GM18909 (cell line): Measurements from ENCODE around the gene ARCN1.

Experiments
- ATAC-seq: cut with Tn5 transposase; IDR thresholded peaks from one replicate; pipeline ENCODE4 v1.9.1; 2021; ENCODE audit warnings: mild to moderate bottlenecking; ENCODE audit not compliant: unreplicated experiment, poor library complexity

The ARCN1 gene

DNA sequence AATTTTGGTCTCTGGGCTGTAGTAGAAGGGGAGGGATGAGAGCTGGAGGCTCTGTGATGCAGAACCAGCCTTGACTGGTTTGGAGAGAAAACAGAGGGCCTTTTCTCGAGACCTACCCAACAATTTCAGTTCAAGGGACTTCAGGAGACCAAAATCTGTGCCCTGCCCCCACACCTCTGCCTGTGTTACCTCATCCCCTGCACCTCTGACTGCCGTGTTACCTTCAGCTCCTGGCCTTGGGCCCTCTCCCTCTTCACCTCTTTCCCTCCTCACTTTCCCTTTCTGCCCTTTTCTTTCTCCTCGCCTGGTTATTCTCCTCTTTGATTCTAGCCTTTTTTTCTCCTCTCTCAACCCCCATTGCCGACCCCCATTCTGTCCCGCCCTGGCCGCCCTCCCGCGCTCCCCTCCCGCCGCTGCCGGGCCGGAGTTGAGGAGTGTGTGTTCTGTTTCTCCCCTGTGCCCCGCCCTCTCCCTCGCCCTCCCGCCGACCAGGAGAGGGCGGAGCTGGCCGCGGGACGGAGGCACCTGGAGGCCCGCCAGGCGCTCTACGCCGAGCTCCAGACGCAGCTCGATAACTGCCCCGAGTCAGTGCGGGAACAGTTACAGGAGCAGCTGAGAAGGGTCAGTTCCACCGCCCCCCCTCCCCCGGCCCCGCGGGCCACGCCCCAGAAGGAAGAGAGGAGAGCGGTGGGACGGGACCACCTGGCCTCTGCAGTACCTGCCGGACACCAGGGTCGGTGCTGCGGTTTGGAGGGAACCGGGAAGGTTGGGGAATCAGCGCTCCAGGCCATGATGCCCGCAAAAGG is 62.4 kb downstream of the ARCN1 start:
- no peak for ATAC-seq

DNA sequence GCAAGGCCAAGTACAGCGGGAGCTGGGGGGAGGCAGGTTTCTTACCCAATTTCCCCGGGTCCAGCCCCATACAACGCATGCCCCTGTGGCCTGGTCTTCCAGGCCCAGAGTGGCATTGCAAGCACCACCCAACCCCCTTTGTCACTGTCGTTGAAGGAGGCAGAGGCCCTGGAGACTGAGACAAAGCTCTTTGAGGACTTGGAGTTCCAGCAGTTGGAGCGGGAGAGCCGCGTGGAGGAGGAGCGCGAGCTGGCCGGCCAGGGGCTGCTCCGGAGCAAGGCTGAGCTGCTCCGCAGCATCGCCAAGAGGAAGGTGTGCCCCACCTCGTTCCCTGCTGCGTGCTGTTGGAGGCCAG is 63.0 kb downstream of the ARCN1 start:
- ATAC-seq = no peak

DNA sequence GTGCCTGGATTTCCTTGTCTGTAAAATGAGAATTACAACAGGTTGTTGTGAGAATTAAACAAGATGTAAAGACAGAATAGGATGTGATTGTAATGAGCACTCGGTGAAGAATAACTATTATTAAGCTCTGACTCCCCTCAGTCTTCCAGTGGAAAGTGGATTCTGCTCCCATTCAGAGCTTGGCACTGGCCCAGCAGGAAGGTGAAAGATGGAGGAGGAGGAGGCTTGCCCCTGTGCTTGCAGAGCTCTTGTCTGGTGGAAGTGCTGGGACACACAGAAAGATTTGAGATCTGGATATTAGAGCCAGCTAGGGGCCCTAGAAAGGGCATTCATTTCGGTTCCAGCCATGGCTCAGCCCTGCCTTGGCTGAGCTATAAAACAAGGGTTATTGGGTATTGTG is 63.4 kb downstream of the ARCN1 start:
- no peak for ATAC-seq

DNA sequence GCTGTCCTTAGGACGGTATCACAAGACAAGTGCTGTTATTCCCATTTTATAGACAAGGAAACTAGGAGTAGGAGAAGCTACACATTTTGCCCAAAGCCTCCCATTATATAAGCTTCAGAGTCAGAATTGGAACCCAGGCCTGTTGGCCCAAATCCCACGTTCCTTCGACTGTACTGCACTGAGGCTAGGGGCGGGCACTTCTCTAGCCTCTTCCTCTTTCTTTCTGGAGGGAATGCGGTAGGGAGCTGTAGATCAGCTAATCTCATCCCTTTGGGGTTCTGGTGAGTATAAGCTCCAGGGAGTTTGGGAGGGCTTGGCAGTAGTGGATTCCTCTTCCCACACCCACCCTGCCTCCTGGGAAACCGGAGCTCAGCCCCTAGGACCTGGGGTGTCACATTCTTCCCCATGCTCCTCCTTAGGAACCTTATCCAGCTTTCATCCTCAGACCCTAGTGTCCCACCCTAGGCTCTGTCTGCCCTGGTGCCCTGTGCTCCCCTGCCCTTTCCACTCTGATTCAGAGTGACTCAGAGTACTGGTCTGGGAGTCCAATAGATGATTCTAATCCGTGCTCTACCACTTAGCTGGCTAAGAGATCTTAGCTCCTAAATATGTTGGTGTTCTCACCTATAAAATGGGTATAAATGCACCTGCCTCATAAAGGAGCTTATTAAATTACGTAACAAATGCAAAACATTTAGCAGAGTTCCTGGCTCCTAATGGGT is 64.5 kb downstream of the ARCN1 start:
- no peak for ATAC-seq

DNA sequence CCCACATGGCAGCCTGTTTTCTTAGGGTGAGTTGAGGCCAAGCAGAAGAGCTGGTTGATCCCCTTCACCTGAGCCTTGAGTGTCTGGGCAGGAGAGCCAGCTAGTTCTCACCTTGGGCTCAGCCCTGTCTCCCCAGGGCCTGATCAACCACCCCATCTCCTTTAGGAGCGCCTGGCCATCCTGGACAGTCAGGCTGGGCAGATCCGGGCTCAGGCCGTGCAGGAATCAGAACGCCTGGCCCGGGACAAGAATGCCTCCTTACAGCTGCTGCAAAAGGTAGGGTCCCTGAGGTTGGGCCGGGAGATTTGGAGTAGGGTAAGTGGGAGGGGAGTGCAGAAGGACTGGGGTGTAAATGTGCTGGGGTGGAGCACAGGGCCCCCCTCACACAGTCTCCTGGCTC is 66.5 kb downstream of the ARCN1 start:
- ATAC-seq = no peak

DNA sequence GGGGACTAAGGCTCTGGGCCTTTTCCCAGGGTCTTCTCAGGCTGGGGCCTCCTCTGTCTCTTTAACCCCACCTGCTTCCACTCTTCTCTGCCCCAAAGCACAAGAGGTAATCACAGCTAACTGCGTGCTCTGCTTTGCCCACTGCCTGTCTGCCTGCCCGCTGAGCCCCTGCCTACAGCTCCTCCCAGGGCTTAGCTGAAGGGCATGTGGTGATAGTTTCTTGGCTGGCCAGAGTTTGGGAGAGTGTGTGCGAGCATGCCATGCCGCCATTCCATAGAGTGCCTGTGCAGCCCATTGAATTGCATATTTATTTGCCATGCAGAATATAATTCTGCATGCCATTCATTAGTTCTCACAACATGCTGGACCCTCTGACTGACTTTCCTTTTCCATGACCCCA is 67.7 kb downstream of the ARCN1 start:
- no peak for ATAC-seq

DNA sequence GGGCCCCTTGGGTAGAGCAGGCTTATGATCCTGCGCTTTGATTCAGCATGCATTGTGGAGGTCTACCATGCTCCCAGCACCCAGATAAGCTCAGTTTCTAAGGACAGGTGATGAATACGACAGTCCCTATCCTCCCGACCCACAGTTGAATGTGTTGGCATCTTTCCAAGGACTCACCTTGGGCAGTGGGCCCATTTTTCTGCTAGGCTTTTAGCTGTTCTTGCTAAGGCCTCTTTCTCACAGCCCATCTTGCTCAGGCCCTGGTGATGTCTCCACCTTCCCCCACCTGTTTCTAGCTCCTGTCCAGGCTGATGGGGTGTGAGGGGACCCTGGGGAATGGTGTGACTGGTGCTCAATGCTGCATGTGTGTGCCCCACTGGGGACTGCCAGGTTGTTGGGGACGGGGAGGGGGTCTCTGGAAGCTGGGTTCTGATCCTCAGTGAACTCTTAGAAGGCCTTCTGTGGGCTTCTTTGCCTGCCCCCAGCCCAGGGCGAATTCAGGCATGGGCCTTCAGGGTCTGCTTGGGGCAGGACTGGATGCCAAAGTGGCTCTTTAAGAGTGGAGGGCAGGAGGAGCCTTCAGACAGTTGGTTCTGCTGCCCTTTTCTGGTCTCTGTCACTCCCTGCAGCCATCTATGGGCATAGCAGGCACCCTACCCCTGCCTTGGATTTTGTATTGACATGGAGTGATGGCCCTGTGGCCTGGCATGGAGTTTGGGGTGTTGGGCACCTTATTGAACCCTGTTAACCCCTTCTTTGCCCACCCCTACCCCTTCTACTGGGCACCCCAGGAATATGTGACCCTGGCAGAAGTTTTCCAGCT is 68.3 kb downstream of the ARCN1 start:
- no peak for ATAC-seq

DNA sequence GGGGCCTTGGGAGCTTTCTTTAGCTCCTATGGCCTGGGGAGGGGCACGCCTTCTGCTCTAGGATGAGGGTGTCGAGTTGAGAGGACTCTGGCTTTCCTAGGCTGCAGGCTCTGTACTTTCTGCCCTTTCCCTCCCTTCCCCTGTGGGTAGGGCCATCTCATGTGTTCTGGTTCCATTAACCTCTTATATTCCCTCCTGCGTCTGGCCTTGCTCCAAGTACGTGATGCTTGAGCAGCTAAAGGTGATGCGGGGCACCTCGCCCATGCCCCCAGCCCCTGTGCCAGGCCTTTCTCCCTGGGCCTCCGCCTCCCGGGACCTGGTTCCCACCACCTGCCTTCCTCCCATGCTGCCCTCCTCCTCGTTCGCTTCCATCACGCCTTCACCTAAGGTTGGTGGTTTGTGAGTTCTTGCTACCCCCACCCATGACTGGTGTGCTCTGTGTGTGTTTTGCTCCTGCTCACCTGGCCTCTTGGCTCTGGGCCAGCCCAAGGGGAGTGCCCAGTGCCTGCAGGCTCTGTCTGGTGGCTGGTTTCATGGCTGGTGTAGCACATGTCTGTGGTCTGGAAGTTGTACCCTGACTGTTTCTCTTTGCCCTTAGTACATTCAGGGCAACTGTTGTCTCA is 69.3 kb downstream of the ARCN1 start:
- no peak for ATAC-seq

DNA sequence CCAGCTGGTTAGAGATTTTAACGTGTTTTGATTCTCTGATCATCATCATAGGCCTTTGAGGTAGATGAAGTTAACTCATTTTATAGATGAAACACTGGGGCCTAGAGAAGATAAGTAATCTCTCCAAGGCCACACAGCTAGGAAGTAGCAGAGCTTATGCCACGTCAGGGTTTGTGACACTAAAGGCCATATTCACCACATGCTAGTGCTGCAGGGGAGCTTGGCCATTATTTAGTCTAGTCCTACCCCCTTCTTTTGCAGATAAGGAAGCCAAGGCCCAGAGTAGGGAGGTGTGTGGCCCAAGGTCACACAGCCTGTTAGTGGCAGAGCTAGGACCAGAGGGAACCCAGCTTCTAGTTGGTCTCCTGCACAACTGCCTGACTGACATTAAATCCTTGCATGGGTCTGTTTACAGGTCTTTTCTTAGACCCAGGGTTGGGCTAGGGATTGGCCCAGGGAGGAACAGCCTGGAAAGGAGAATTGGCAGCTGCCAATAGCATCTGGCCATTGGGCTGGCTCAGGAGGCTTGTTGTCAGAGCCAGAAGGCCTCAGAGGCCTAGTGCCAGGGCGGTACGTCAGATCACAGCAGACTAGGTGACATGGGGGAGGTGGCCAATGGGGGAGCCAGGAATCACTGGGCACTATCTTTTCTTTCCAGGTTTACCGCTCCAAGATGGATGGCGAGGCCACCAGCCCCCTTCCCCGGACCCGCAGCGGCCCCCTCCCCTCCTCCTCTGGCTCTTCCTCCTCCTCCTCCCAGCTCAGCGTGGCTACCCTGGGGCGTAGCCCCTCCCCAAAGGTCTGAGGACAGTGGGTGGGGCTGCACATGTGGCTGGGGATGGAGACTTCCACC is 71.2 kb downstream of the ARCN1 start:
- no peak for ATAC-seq

DNA sequence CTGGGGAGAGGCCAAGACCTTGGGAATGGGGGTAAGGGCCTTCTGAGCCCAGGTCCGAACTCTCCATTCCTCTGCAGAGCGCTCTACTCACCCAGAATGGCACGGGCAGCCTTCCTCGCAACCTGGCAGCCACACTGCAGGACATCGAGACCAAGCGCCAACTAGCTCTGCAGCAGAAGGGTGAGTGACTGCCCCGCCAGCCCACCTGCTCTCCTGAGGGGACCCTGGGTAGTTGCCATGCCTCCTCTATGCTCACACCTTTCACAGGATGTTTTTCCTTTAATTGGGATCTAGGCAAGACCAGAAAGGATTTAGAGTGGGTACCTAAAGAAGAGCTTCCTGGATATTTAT is 71.8 kb downstream of the ARCN1 start:
- no peak for ATAC-seq

DNA sequence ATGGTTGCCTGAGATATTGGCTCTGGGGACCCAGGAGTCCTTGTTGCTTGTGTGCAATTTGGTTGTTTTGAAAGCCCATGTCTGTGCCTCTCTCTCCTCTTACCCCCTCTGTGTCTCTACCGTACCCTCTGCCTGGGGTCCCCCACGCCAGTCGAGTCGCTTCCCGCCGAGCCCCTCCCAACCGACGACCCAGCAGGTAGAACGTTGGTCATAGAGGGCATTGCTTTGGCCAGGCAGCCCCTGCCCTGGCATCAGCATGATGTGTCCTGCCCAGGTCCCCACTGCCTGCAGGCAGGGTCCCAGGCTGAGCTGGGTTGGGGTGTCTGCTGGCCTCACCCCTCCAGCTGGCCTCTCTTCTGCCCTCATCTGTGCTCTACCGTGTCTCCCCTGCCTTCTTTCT is 72.3 kb downstream of the ARCN1 start:
- ATAC-seq = no peak

DNA sequence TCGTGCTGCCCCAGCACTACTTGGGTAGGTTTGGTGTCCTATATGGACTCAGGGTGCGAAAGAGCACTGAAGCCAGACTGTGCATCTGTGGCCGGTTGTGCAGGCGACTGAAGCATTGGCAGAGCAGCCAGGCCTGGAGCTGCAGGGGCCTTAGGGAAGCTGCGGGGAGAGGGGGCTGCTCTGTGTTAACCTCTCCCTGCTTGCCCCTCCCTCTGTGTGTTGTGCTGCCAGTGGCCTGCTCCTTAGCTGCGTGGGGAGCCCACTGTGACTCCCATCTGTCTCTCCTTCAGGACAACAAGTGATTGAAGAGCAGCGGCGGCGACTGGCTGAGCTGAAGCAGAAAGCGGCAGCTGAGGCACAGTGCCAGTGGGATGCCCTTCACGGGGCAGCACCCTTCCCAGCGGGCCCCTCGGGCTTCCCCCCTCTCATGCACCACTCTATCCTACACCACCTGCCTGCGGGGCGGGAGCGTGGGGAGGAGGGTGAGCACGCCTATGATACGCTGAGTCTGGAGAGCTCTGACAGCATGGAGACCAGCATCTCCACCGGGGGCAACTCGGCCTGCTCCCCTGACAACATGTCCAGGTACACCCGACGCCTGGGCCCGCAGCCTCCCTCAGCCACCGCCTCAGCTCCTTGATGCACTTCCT is 73.0 kb downstream of the ARCN1 start:
- no peak for ATAC-seq

DNA sequence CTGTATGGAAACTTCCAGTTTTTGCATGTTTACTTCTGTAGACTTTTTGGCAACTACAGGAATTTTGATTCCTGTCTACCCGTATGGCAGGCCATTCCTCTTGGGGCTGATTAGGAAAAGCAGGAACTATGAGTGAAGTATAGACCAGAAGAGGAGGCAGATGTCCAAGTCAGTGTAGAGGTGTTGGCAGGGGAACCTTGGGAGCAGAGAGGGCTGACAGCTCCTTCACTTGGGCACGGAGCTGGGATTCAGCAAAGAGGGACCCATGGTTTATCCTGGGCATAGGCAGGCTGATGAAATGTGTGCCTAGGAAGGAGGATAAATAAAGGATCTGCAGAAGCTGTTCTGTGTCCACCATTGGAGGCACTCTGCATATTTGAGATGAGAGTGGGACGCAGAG is 74.2 kb downstream of the ARCN1 start:
- ATAC-seq = no peak

DNA sequence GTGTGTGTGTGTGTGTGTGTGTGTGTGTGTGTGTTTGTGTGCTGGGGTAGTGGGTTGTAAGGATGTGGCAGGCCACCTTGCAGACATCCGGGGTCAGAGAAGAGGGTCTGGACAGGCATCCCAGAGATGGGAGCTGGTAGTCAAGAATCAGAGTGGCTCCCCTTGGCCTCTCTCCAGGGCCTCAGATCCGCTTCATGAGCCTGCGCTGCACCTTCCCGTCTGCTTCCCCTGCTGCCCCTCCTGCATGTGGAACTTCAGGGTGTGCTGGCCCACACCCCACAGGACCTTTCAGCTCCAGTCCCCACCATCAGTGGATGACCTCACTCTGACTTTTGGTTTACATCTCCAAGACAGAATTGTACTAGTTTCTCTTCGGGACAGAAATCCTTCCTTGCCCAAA is 76.1 kb downstream of the ARCN1 start:
- no peak for ATAC-seq

DNA sequence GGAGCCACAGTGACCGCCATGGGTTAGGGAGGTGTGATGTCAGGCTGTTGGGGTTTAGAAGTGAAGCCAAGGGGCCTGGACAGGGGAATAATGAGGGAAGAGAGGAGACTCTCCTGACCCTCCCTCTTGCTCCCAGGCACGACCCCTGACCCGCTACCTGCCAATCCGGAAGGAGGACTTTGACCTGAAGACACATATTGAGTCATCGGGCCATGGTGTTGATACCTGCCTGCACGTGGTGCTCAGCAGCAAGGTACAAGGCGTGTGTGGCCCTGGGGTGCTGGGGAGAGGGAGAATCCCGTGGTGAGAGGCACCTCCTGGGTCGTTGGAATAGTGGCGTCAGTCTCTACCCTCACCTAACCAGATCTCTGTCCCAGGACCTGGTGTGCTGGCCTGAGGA is 77.7 kb downstream of the ARCN1 start:
- ATAC-seq = no peak

DNA sequence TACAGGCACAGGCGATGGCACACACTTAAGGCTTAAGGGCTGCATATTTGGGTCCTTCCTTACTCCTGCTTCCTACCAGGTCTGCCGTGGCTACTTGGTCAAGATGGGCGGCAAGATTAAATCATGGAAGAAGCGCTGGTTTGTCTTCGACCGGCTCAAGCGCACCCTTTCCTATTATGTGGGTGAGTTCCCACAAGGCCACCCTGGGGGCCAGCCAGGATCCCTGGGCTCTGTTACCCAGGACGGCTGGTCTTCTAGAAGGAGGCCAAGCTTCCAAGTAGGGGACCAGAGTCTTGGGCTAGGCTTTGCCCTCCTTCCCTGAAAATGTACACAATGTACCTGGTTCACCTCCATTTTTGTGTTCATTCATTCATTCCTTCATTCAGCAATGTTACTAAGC is 78.2 kb downstream of the ARCN1 start:
- no peak for ATAC-seq

DNA sequence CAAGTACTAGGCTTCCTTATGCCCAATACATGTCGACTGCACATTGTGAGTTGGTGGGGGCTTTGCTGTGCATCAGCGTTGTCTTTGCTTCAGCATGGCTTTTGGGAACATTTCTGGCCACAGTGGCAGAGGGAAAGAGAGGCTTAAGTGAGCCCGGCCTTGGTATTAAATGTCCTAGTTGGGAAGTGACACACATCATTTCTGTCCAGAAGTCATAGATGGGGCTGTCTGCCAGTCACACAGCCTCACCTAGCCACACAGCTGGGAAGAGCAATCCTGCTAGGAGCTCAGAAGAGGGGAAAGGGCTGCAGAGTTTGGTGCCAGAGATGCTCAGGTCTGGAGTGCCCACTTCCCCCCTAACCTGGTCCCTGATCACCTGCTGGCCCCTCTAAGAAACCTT is 79.6 kb downstream of the ARCN1 start:
- ATAC-seq = no peak
